ENCODE measurements around the gene WDR54.

GRCh38 chr2:74406035-74406434 is 15.5 kb upstream of the WDR54 start:
- TF ChIP-seq CTCF (conservative IDR thresholded peaks at IDR 0.05) (no peak), EZH2 (IDR thresholded peaks at IDR 0.05; ENCODE audit: low read depth) (no peak)

Data from PC-9 (cell line).